Neural cell (in vitro differentiated cells): ENCODE results near the gene DOCK9.

ENCODE experiments used
- CTCF ChIP-seq: fragments of 450-650 bp; IDR thresholded peaks from 2 replicates; pipeline ENCODE4 v1.5.1; 2014; ENCODE audit warnings: antibody characterized with exemption, mild to moderate bottlenecking, moderate library complexity; ENCODE audit not compliant: poor library complexity, severe bottlenecking
- EZH2 ChIP-seq: fragments of 200-600, 300-800 bp; shearing (Covaris generic), sonication (generic); IDR thresholded peaks from 2 replicates; pipeline ENCODE4 v1.6.1; 2014; ENCODE audit warnings: antibody characterized with exemption, low read length, borderline replicate concordance, mild to moderate bottlenecking; ENCODE audit not compliant: insufficient read depth, poor library complexity, severe bottlenecking
- MXI1 ChIP-seq: fragments of 450-650 bp; conservative IDR thresholded peaks from 2 replicates; pipeline ENCODE4 v1.6.1; 2014; ENCODE audit warnings: antibody characterized with exemption, mild to moderate bottlenecking; ENCODE audit not compliant: poor library complexity, severe bottlenecking
- RAD21 ChIP-seq: fragments of 450-650 bp; conservative IDR thresholded peaks from 2 replicates; pipeline ENCODE4 v1.6.1; 2014; ENCODE audit warnings: antibody characterized with exemption, mild to moderate bottlenecking, moderate library complexity
- SMC3 ChIP-seq: fragments of 450-650 bp; conservative IDR thresholded peaks from 2 replicates; pipeline ENCODE4 v1.6.1; 2014; ENCODE audit warnings: antibody characterized with exemption, mild to moderate bottlenecking, moderate library complexity; ENCODE audit not compliant: poor library complexity

GRCh38 chr13:98858191-98858590 lies 119.7 kb downstream of the DOCK9 start:
- TF ChIP-seq SMC3 (no peak), RAD21 (no peak), CTCF (no peak), EZH2 (no peak), MXI1 (no peak)
